ENCODE results near the gene KRT84.

DNA sequence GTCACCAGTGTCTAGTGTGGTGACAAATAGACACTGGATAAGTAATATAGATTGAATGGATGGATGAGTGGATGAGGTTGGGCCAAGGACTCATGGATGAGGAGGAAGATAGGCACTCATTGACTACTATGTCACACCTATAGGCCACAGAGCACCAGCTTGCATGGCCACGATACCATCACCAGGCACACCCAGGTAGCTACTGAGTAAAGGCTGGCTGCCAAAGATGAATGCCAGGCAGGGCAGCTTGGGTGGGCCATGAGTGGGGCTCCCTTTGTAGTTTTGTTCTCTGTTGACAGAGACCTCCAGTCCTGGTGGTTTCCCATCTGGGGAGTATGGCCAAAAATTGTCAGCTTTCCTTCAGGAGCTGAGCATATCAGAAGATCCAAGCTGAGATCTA, 53.1 kb downstream of the KRT84 start:
- TF ChIP-seq, protein P1, sequence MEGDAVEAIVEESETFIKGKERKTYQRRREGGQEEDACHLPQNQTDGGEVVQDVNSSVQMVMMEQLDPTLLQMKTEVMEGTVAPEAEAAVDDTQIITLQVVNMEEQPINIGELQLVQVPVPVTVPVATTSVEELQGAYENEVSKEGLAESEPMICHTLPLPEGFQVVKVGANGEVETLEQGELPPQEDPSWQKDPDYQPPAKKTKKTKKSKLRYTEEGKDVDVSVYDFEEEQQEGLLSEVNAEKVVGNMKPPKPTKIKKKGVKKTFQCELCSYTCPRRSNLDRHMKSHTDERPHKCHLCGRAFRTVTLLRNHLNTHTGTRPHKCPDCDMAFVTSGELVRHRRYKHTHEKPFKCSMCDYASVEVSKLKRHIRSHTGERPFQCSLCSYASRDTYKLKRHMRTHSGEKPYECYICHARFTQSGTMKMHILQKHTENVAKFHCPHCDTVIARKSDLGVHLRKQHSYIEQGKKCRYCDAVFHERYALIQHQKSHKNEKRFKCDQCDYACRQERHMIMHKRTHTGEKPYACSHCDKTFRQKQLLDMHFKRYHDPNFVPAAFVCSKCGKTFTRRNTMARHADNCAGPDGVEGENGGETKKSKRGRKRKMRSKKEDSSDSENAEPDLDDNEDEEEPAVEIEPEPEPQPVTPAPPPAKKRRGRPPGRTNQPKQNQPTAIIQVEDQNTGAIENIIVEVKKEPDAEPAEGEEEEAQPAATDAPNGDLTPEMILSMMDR (conservative IDR thresholded peaks at IDR 0.05) = no peak
- TF ChIP-seq EZH2 (IDR thresholded peaks at IDR 0.05; ENCODE audit: low read depth) = no peak
